NCI-H774 (cell line): ENCODE results near the gene GARIN5B.
A peak's percentile ranks its signal among the peaks of the same experiment; 100 is the strongest.

ENCODE experiments used
- DNase-seq: peaks from one replicate; lab custom pipeline; 2025; lab: John Stamatoyannopoulos, UW

The GARIN5B gene

GRCh38 chr19:55370305-55370988 is 7.4 kb upstream of the GARIN5B start, which contains the start of gene IL11:
Gene IL11 (minus strand): TSS chr19:55370463. CDS start chr19:55370310, 153 bp downstream.
- no peak for DNase-seq

DNA sequence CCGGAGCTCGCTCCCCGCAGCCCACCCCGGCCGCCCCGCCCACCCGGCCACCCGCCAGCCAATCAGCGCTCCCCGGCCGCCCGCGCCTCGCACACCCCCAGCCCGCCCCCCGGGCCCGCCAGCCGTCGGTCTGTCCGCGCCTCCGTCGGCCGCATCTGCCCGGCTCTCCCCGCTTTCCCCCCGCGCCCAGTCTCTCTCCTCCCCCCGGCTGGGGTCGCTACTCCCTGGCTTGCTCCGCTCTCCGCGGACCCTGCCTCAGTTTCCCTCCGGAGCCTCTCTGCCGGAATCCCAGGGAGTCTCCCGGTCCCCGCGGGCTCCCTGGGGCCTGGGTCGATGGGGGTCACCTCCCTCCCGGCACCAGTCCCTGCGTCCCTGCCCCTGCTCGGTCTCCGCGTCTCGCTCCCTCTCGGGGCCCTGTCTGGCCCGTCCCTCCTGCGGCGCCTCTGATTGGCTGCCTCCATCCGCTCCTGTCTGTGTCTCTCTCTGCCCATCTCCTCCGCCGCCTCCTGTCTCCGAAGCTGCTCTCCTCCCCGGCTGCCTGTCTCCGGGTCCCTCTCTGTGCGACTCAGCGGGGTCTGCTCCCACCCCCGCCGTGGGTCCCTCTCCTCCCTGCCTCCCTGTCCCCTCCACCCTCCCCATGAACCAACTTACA is 6.7 kb upstream of the GARIN5B start:
- no peak for DNase-seq

DNA sequence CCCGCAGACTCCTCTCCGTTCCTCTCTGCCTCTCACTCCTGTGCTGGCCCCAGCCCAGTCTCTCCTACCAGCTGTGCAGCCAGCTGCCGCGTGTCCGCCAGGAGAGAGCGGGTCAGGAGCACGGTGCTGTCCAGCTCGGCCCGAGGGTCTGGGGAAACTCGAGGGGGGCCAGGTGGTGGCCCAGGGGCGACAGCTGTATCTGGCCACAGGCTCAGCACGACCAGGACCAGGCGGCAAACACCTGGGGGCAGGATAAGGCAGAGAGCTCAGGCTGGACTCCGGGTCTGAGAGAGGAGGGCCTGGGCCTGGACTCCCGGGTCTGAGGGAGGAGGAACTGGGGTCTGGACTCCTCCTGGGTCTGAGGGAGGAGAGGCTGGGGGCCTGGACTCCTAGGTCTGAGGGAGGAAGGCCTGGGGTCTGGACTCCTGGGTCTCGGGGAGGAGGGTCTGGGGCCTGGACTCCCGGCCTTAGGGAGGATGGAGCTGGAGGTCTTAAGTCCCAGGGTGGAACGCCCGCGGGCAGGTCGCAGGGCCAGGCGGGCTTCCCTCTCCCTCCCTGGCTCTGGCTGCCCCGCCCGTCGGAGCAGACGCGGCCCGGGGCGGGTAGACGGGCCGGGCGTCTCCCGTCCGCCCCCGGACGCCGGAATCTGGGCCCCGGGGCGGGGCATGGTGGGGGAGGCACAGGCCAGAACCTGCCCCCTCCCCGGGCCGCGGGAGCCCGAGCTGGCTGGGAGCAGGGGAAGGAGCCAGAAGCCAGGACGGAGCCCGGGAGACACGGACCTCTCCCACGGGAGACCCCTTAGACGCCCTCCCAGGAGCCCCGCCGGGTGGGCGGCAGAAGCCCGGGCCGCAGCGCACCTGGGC is 5.9 kb upstream of the GARIN5B start:
- DNase-seq: no peak

GRCh38 chr19:55368106-55368505 is 5.0 kb upstream of the GARIN5B start:
- no peak for DNase-seq

DNA sequence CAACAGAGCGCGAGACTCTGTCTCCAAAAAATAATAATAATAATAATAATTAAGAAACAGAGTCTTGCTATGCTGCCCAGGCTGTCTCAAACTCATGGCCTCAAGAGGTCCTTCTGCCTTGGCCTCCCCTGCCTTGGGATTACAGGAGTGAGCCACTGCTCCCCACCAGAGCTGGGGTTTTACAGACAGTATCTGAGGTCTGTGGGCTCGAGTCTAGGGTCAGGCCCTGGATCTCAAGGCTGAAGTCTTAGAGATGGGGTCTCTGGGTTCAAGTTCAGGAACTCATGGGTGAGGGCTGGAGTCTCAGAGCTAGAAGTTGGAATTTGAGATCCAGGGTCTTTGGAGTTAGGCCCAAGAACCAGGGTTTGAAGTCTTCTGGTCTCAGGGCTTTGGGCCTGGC is 3.7 kb upstream of the GARIN5B start:
- DNase-seq: no peak

DNA sequence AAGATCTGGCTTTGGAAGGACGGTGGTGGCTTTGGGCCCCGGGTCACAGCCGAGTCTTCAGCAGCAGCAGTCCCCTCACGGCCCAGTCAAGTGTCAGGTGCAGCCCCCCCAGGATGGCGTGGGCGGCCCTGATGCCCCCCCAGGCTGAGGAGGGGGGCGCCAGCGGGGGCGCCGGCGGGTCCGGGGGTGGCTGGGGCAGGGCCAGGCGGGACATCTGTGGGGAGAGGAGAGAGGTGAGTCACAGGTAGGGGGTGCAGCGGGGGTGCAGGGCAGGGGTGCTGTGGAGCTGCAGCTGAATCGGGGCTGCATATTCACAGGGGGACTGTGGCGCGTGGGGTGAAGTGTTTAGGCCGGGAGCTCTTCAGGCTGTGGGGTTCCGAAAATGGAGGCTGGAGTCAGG is 2.9 kb upstream of the GARIN5B start:
- no peak for DNase-seq

- DNase-seq: no peak
Measured at GRCh38 chr19:55365245-55365644, 2.2 kb upstream of the GARIN5B start.

GRCh38 chr19:55362174-55362989 is 678 bp downstream of the GARIN5B start:
- no peak for DNase-seq

DNA sequence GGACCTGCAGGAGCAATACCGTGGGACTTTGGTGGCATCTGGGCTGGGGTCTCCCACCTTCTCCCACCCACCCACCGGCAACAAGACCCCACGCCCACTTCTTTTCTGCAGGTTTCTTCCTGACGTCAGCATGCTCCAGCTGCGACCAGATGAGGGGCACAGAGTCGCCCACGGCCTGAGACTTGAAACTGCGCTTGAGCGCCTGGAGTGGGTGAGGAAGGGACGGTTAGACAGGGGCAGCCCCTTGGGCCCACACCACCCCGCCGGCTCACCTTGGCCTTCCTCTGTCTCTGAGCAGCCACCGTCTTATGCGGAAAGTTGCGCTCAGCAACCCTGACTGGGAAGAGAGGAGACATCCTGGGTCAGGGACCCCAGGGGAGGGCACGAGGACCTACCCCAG is 2.2 kb downstream of the GARIN5B start:
- DNase-seq: no peak

- DNase-seq: no peak
Measured at GRCh38 chr19:55358943-55359908, 3.8 kb downstream of the GARIN5B start.

GRCh38 chr19:55358493-55358892 is 4.6 kb downstream of the GARIN5B start:
- no peak for DNase-seq

- no peak for DNase-seq
Measured at GRCh38 chr19:55355213-55355821, 7.7 kb downstream of the GARIN5B start.

DNA sequence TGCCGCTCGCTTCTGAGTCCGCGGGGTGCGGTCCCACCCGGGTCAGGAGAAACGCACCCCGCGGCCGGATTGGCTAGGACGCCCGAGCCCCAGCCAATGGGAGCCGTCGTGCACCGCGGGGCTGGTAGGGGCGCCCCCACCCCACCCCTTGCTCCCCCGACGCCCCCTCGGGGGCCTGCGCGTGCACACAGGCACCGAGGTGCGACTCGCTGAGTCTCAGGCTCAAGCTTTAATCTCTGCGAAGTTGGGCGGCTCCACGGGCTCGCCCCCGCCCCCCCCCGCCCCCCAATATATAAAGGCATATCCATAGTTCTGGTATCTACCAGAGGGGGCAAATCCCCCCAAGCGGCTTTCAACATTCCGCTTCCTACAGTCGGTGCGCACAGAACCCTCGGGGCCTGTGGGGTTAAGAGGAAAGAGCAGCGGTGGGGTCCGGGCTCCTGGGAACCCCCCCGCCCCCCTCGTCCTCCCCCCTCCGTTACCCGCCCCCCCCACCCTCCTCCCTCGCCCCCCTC is 8.3 kb downstream of the GARIN5B start, which contains the start of gene COX6B2:
COX6B2 (minus strand) TSS at position 22 of the 515 bp plus-strand sequence. CDS start 198 bp downstream, outside the sequence.
- no peak for DNase-seq

DNA sequence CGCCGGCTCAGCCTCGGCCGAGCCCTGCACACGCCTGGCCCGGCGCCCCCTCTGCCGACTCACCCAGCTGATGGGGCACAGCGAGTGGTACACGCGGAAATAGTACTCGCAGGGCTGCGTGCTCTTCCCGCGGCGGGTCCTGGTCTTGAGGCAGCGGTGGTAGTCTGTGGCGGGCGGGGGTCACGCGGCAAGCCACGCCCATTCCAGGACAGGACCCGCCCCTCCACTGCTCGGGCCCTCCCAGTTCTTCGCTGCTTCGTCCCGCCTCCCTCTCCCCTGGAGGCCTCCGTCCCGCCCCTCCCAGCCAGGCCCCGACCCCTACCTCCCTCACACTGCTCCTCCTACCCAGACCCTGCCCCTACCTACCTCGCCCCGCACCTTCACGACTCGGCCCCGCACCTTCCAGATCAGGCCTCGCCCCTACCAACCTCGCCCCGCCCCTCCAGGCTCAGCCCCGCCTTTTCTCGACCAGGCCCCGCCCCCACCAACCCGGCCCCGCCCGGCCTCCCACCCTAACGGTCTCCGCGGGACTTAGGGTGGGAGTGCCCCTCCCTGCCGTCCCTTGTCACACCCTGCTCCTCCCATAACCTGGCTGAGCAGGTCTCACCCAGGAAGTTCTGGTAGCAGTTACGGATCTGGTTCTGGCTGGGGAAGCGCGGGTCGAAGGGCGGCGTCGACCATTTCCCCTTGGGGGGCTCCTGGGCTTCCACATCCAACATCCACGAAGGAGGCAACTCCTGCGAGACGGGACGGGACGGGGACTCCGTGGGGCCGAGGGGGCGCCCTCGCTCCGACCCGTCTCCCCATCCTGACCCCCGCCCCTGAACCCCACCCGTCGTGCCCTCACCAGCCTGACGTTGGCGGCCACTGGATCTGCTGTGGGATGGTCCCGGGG is 9.0 kb downstream of the GARIN5B start:
- peak; percentile 35 for DNase-seq

- no peak for DNase-seq
Measured at GRCh38 chr19:55353356-55353802, 9.7 kb downstream of the GARIN5B start.

DNA sequence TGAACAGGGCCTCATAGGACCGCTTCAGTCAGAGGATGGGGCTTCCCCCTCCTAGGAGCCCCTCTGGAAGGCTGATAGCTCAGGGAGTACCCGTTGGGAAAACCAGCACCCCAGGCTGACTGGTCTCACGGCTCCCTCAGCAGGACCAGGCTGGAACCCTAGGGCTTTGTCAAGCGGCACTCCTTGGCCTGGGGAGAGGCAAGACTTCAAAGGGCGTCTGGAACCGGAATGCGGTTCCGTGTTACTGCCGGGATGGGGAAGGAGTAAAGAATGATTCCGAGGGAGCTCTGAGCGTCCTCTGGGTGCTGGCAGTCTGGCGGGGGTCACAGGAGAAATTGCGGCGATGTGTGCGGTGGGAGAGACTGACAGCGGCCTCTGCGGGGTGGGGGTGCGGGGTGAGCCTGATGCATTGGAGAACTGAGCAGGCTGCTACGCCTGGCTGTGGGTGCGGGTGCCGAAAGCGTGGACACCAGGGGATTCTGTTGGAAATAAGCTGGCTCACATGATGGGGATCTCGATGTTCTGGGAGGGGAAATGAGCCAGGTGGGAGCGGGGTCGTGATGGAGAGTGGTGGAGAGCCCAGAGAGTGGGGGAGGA is 10.4 kb downstream of the GARIN5B start:
- no peak for DNase-seq

- DNase-seq: no peak
Measured at GRCh38 chr19:55352040-55352439, 11.0 kb downstream of the GARIN5B start.

GRCh38 chr19:55350620-55351315 is 12.3 kb downstream of the GARIN5B start:
- no peak for DNase-seq
